CD4-positive, alpha-beta T cell treated with Interleukin-1 beta for 1 hour (primary cell): ENCODE data around the gene PDXP.
A peak's percentile ranks its signal among the peaks of the same experiment; 100 is the strongest.

Experiments
- DNase-seq, 2 donors: peaks; one replicate each; pipeline ENCODE4 v3.0.0-alpha.2; 2020 to 2022

Gene PDXP

DNA sequence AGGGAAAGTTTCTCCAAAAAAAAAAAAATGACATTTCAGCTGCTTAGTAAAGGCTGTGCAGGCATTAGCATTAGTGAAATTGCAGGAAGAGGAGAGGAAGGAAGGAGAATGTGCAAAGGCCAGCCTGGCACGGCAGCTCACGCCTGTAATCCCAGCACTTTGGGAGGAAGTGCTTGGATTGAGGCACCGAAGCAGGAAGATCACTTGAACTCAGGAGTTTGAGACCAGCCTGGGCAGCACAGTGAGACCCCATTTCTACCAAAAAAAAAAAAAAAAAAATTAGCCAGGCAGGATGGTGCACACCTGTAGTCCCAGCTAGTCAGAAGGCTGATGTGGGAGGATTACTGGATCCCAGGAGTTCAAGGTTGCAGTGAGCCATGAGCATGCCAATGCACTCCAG lies 46.1 kb downstream of the PDXP start:
- no peak for DNase-seq

DNA sequence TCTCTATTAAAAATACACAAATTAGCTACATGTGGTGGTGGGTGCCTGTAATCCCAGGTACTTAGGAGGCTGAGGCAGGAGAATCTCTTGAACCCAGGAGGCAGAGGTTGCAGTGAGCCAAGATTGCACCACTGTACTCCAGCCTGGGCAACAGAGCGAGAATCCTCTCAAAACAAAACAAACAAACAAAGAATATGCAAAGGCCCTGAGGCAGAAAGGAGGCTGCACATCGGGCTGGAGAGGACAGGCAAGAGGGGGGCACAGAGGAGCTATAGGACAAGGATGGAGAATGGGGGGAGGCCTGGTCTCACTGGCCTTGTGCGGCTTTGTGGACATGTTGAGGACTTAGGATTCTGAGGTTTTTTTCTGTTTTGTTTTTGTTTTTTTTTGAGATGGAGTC lies 46.7 kb downstream of the PDXP start:
- DNase-seq: no peak

- peak in 1 of 2 donors; percentile 26 for DNase-seq
These were observed 50.3 kb downstream of the PDXP start for GRCh38 chr22:37708580-37709444.

DNA sequence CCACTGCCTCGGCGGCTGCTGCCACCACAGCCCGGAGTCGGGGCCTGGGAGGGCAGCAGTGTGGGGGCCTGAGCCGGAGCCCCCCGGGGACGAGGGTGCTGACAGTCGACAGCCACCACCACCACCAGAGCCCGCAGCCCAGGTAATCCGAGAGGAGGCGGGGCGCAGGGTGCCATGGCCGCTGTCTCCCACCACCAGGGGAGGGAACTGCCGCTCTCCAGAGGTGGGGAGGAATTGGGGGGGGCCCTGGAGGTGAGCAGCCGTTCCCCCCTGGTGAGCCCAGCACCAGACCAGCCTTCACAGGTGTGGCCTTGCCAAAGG lies 50.9 kb downstream of the PDXP start:
- DNase-seq: no peak

DNA sequence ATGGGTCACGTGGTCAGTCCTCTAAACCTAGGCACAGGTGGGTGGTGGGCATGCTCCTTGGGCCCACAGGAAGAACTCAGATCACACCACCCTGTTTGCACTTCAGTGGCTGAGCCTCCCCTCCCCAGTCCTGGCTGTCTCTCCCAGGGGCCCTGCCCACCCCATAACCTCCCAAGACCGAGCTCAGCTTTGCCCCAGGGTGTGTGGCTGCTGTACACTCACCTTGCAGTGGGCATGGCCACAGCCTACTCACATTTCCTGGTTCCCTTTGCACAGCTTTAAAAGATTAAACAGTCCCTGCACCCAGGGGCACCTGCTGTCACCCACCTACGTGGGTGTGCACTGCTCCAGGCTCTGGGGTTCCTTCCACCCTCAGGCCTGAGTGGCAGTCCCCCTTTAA lies 52.2 kb downstream of the PDXP start:
- no peak for DNase-seq

- no peak for DNase-seq
These were observed 53.0 kb downstream of the PDXP start for GRCh38 chr22:37711490-37711889.

DNA sequence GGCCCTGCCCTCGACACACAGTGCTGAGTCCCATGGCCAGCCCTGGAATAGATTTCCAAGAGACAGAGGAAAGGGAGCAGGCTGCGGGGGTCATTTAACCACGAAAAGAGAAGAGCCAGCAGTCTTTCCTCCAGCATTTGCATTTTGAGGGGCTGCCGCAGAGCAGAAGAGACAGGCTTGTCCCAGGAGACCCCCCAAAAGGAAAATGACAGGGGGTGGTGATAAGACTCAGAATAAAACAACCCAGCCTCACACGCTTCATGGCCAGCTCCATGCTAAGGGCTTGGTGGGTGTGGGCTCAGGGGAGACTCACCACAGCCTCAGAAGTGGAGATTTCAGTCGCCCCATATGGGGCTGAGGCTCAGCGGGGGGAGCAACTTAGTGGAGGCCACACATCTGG lies 55.2 kb downstream of the PDXP start:
- no peak for DNase-seq

GRCh38 chr22:37714634-37715033 lies 56.1 kb downstream of the PDXP start:
- DNase-seq: no peak

DNA sequence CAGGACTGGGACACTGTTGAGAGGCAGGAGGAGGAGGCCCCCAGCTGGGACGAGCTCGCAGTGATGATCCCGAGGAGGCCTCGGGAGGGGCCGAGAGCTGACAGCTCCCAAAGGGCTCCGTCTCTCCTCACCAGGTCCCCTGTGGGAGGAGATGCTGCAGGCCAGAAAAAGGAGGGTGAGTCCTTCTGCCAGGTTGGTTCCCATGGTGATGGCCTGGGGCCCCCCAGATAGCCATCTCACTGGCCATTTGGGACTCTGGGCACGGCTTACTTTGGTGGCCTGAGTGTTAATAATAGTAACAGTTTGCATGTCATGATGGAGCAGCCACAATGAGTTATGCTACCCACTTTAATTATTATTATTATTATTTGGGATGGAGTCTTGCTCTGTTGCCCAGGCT lies 57.2 kb downstream of the PDXP start:
- no peak for DNase-seq
